SU-DHL-6 (cell line): ENCODE data around the gene TMCC1.

Source experiments
- H2AFZ ChIP-seq: fragments of 200-600 bp; sonication (generic); 2 replicates; pipeline ENCODE4 v1.6.1; 2014; ENCODE audit warnings: low read depth, mild to moderate bottlenecking, moderate library complexity, mixed read lengths, antibody characterized with exemption, low read length; ENCODE audit not compliant: severe bottlenecking
- H3F3A ChIP-seq: fragments of 200-600 bp; shearing (Covaris generic); 2 replicates; pipeline ENCODE4 v1.6.0; 2016; ENCODE audit warnings: antibody characterized with exemption, mild to moderate bottlenecking; ENCODE audit not compliant: insufficient read depth
- H3K27ac ChIP-seq: fragments of 200-600 bp; sonication (generic); 2 replicates; pipeline ENCODE4 v1.5.1; 2016; ENCODE audit warnings: low read depth, mild to moderate bottlenecking, low read length, moderate library complexity, mixed read lengths
- H3K27me3 ChIP-seq: fragments of 200-600 bp; sonication (generic), shearing (Covaris generic); 2 replicates; pipeline ENCODE4 v1.6.0; 2014; ENCODE audit warnings: mild to moderate bottlenecking, low read length
- H3K36me3 ChIP-seq: fragments of 200-600 bp; sonication (generic); 2 replicates; pipeline ENCODE4 v1.6.1; 2014; ENCODE audit warnings: mild to moderate bottlenecking, low read length, mixed read lengths
- H3K4me2 ChIP-seq: fragments of 300-600, 200-600 bp; shearing (Covaris generic), sonication (generic); 2 replicates; pipeline ENCODE4 v1.6.0; 2014; ENCODE audit warnings: low read length, low read depth, mild to moderate bottlenecking; ENCODE audit not compliant: poor library complexity, severe bottlenecking
- H3K4me3 ChIP-seq: fragments of 200-600 bp; sonication (generic); 2 replicates; pipeline ENCODE4 v1.5.1; 2014; ENCODE audit warnings: antibody characterized with exemption, low read length, mild to moderate bottlenecking, mixed read lengths; ENCODE audit not compliant: insufficient read depth, poor library complexity, severe bottlenecking
- H3K79me2 ChIP-seq: fragments of 200-600 bp; sonication (generic); 2 replicates; pipeline ENCODE4 v1.6.1; 2014; ENCODE audit warnings: mild to moderate bottlenecking, low read length, moderate library complexity; ENCODE audit not compliant: insufficient read depth
- H3K9ac ChIP-seq: fragments of 200-600 bp; sonication (generic); 2 replicates; pipeline ENCODE4 v1.7.0; 2014; ENCODE audit warnings: mild to moderate bottlenecking, low read length
- H3K9me2 ChIP-seq: fragments of 200-600 bp; sonication (generic); replicated peaks from 2 replicates; pipeline ENCODE4 v1.6.1; 2014; ENCODE audit warnings: low read length; ENCODE audit not compliant: insufficient read depth
- H3K9me3 ChIP-seq: fragments of 200-600 bp; sonication (generic); 2 replicates; pipeline ENCODE4 v1.6.1; 2014; ENCODE audit warnings: low read length, mixed read lengths; ENCODE audit not compliant: insufficient read depth
- H4K20me1 ChIP-seq: fragments of 200-600 bp; sonication (generic); 2 replicates; pipeline ENCODE4 v1.6.1; 2014; ENCODE audit warnings: low read depth, mild to moderate bottlenecking, antibody characterized with exemption, low read length, moderate library complexity, mixed read lengths
- CTCF ChIP-seq: fragments of 200-600 bp; sonication (generic); IDR thresholded peaks from one replicate; pipeline ENCODE4 v1.5.1; 2017; ENCODE audit warnings: antibody characterized with exemption, mild to moderate bottlenecking, low read length, moderate library complexity; ENCODE audit not compliant: insufficient read depth, poor library complexity, severe bottlenecking
- EZH2phosphoT487 ChIP-seq: fragments of 200-600 bp; sonication (generic), shearing (Covaris generic); conservative IDR thresholded peaks from 2 replicates; pipeline ENCODE4 v1.6.1; 2018; ENCODE audit warnings: mild to moderate bottlenecking, antibody characterized with exemption, low read length, moderate library complexity, mixed read lengths

The TMCC1 gene

GRCh38 chr3:129777806-129778205 is 115.7 kb downstream of the TMCC1 start:
- H3K9me3 ChIP-seq: no peaks in the 10 kb centered on the region
- H2AFZ ChIP-seq: no peak overlapping the region
- H3K27me3 ChIP-seq: no peaks in the 10 kb centered on the region
- H3K4me3 ChIP-seq: no peak overlapping the region
- no peaks in the 10 kb centered on the region for H3K9me2 ChIP-seq
- no peaks in the 10 kb centered on the region for H3F3A ChIP-seq
- no peak overlapping the region for H3K27ac ChIP-seq
- no peaks in the 10 kb centered on the region for H3K36me3 ChIP-seq
- H4K20me1 ChIP-seq: no peaks in the 10 kb centered on the region
- TF ChIP-seq CTCF: no peak
- no peak for TF ChIP-seq EZH2phosphoT487
- no peak overlapping the region for H3K9ac ChIP-seq
- no peaks in the 10 kb centered on the region; the same call in 1 of the 2 replicates for H3K79me2 ChIP-seq
- no peak overlapping the region for H3K4me2 ChIP-seq

- Histone ChIP-seq H3K4me3 (no peak overlapping the region), H3K9me3 (no peaks in the 10 kb centered on the region), H3K9me2 (no peaks in the 10 kb centered on the region), H3F3A (no peaks in the 10 kb centered on the region), H3K9ac (no peak overlapping the region), H3K27ac (no peak overlapping the region), H3K27me3 (no peaks in the 10 kb centered on the region), H4K20me1 (no peaks in the 10 kb centered on the region), H3K4me2 (no peak overlapping the region), H3K36me3 (no peaks in the 10 kb centered on the region), H2AFZ (no peak overlapping the region), H3K79me2 (no peaks in the 10 kb centered on the region)
- TF ChIP-seq EZH2phosphoT487: no peak
- no peak for TF ChIP-seq CTCF
These were observed 117.6 kb downstream of the TMCC1 start for GRCh38 chr3:129775870-129776269.

GRCh38 chr3:129773691-129774663 is 119.5 kb downstream of the TMCC1 start:
- Histone ChIP-seq H3K27ac (no peak overlapping the region), H3K9me2 (no peaks in the 10 kb centered on the region), H3F3A (no peaks in the 10 kb centered on the region), H3K9me3 (no peaks in the 10 kb centered on the region), H2AFZ (no peak overlapping the region), H3K27me3 (no peaks in the 10 kb centered on the region), H3K79me2 (no peaks in the 10 kb centered on the region), H3K36me3 (no peaks in the 10 kb centered on the region), H3K4me3 (no peak overlapping the region), H4K20me1 (no peaks in the 10 kb centered on the region), H3K4me2 (no peak overlapping the region), H3K9ac (no peak overlapping the region)
- no peak for TF ChIP-seq EZH2phosphoT487
- no peak for TF ChIP-seq CTCF
